HS-5 (cell line): ENCODE measurements around the gene PLEKHG3.
"Not testable (repeated sequence)": the region's sequence is repeated elsewhere in the genome, so short reads cannot be mapped to it uniquely, and the experiment has no call there.

Experiments
- DNase-seq: peaks from one replicate; pipeline ENCODE4 v3.0.0-alpha.2; 2012; ENCODE audit warnings: low read depth

Gene PLEKHG3

GRCh38 chr14:64688031-64688430 lies 16.2 kb upstream of the PLEKHG3 start:
- DNase-seq: no peak

- no peak for DNase-seq
Observed at GRCh38 chr14:64688811-64689281, 15.4 kb upstream of the PLEKHG3 start.

GRCh38 chr14:64689289-64689688 lies 14.9 kb upstream of the PLEKHG3 start:
- no peak for DNase-seq

- not testable (repeated sequence) for DNase-seq
Observed at GRCh38 chr14:64690607-64691006, 13.6 kb upstream of the PLEKHG3 start.

- no peak for DNase-seq
Observed at GRCh38 chr14:64691376-64691775, 12.8 kb upstream of the PLEKHG3 start.

- no peak for DNase-seq
Observed at GRCh38 chr14:64692189-64692985, 11.8 kb upstream of the PLEKHG3 start.

GRCh38 chr14:64692986-64693809 lies 11.0 kb upstream of the PLEKHG3 start:
- no peak for DNase-seq

GRCh38 chr14:64693810-64694165 lies 10.4 kb upstream of the PLEKHG3 start:
- DNase-seq: no peak

- DNase-seq: no peak
Observed at GRCh38 chr14:64695071-64695470, 9.2 kb upstream of the PLEKHG3 start.

- DNase-seq: no peak
Observed at GRCh38 chr14:64696355-64696857, 7.8 kb upstream of the PLEKHG3 start.

- no peak for DNase-seq
Observed at GRCh38 chr14:64698903-64699302, 5.3 kb upstream of the PLEKHG3 start.

- DNase-seq: no peak
Observed at GRCh38 chr14:64700290-64700689, 3.9 kb upstream of the PLEKHG3 start.

GRCh38 chr14:64700894-64701293 lies 3.3 kb upstream of the PLEKHG3 start:
- DNase-seq: no peak

GRCh38 chr14:64701660-64702059 lies 2.6 kb upstream of the PLEKHG3 start:
- DNase-seq: no peak

- no peak for DNase-seq
Observed at GRCh38 chr14:64702493-64703394, 1.5 kb upstream of the PLEKHG3 start.

GRCh38 chr14:64703395-64704142 lies 655 bp upstream of the PLEKHG3 start:
- DNase-seq: no peak

GRCh38 chr14:64704743-64705380 lies 638 bp downstream of the PLEKHG3 start:
- no peak for DNase-seq

GRCh38 chr14:64705381-64706118 lies 1.3 kb downstream of the PLEKHG3 start:
- DNase-seq: no peak

GRCh38 chr14:64706119-64706592 lies 1.9 kb downstream of the PLEKHG3 start:
- no peak for DNase-seq
